HFF-Myc (cell line): ENCODE measurements around the gene APCDD1L.

Experiments
- DNase-seq: peaks from one replicate; pipeline ENCODE4 v3.0.0-alpha.2; 2011; ENCODE audit warnings: low read depth; ENCODE audit errors: extremely low read depth
- H3K4me3 ChIP-seq: replicated peaks from 2 replicates; pipeline ENCODE4 v1.5.1; 2011; ENCODE audit warnings: low read depth, mild to moderate bottlenecking, control low read depth, low read length
- CTCF ChIP-seq: IDR thresholded peaks from 2 replicates; pipeline ENCODE4 v1.5.1; 2012; ENCODE audit warnings: mild to moderate bottlenecking, low read depth, low read length, control low read depth; ENCODE audit errors: missing control alignments

The APCDD1L gene

GRCh38 chr20:58492074-58492718 lies 23.0 kb downstream of the APCDD1L start:
- no peak overlapping the region for H3K4me3 ChIP-seq
- no peak for DNase-seq
- no peak for TF ChIP-seq CTCF

GRCh38 chr20:58486207-58486606 lies 29.0 kb downstream of the APCDD1L start:
- H3K4me3 ChIP-seq = no peak overlapping the region
- no peak for TF ChIP-seq CTCF
- no peak for DNase-seq

GRCh38 chr20:58485393-58485792 lies 29.8 kb downstream of the APCDD1L start:
- DNase-seq = no peak
- H3K4me3 ChIP-seq = no peak overlapping the region
- TF ChIP-seq CTCF = no peak

GRCh38 chr20:58483470-58483869 lies 31.7 kb downstream of the APCDD1L start:
- no peak for DNase-seq
- TF ChIP-seq CTCF = no peak
- no peak overlapping the region for H3K4me3 ChIP-seq

- no peak for TF ChIP-seq CTCF
- DNase-seq = no peak
- no peak overlapping the region for H3K4me3 ChIP-seq
Measured at GRCh38 chr20:58483051-58483450, 32.1 kb downstream of the APCDD1L start.

- H3K4me3 ChIP-seq = no peak overlapping the region
- DNase-seq = peak; percentile 25
- TF ChIP-seq CTCF = no peak
Measured at GRCh38 chr20:58482416-58482815, 32.8 kb downstream of the APCDD1L start.

- DNase-seq = no peak
- H3K4me3 ChIP-seq = no peak overlapping the region
Measured at GRCh38 chr20:58481481-58482021, 33.6 kb downstream of the APCDD1L start.

More at GRCh38 chr20:58481481-58482021, 33.6 kb downstream of the APCDD1L start:
- TF ChIP-seq CTCF = peak; percentile 52
